NOMO-1 (cell line): Measurements from ENCODE around the gene RITA1.
A peak's percentile ranks its signal among the peaks of the same experiment; 100 is the strongest.

ENCODE experiments used
- DNase-seq, 2 experiments: peaks; one replicate each; lab custom pipeline; 2025; ENCODE audit not compliant: unreplicated experiment in 2 of 2; lab: John Stamatoyannopoulos, UW

The RITA1 gene

GRCh38 chr12:113173081-113173698, 12.3 kb upstream of the RITA1 start:
- no peak for DNase-seq

GRCh38 chr12:113174461-113175384, 10.8 kb upstream of the RITA1 start:
- DNase-seq = peak; percentile 5 to 35

- DNase-seq = no peak
These were observed 6.5 kb upstream of the RITA1 start for GRCh38 chr12:113179023-113179422.

- no peak for DNase-seq
These were observed 5.2 kb upstream of the RITA1 start for GRCh38 chr12:113180333-113180732.

GRCh38 chr12:113181975-113182374, 3.5 kb upstream of the RITA1 start:
- no peak for DNase-seq

GRCh38 chr12:113183030-113183589, 2.4 kb upstream of the RITA1 start:
- DNase-seq = no peak

GRCh38 chr12:113184098-113184899, 1.2 kb upstream of the RITA1 start:
- peak; percentile 75 to 83 for DNase-seq

GRCh38 chr12:113184900-113185179, 681 bp upstream of the RITA1 start:
- DNase-seq = peak; percentile 88 to 91

GRCh38 chr12:113186033-113186365, 478 bp downstream of the RITA1 start:
- no peak for DNase-seq

- no peak for DNase-seq
These were observed 1.3 kb downstream of the RITA1 start for GRCh38 chr12:113186666-113187325.

- DNase-seq = no peak
These were observed 3.8 kb downstream of the RITA1 start for GRCh38 chr12:113189361-113189760.

GRCh38 chr12:113190761-113191160, 5.2 kb downstream of the RITA1 start:
- DNase-seq = no peak

- DNase-seq = no peak
These were observed 5.7 kb downstream of the RITA1 start for GRCh38 chr12:113191227-113191626.

GRCh38 chr12:113194971-113195391, 9.5 kb downstream of the RITA1 start:
- DNase-seq = no peak

GRCh38 chr12:113195598-113195997, 10.1 kb downstream of the RITA1 start:
- no peak for DNase-seq

- DNase-seq = no peak
These were observed 11.1 kb downstream of the RITA1 start for GRCh38 chr12:113196582-113196981.

GRCh38 chr12:113196990-113197389, 11.5 kb downstream of the RITA1 start:
- DNase-seq = peak; percentile 69 to 74

- no peak for DNase-seq
These were observed 12.1 kb downstream of the RITA1 start for GRCh38 chr12:113197518-113198077.

- no peak for DNase-seq
These were observed 12.8 kb downstream of the RITA1 start for GRCh38 chr12:113198296-113198695.

- DNase-seq = peak; percentile 8 to 69
These were observed 14.7 kb downstream of the RITA1 start for GRCh38 chr12:113200021-113200797.
